ENCODE data around the gene EXOSC7.

Gene EXOSC7

GRCh38 chr3:44993471-44994205 lies 17.6 kb downstream of the EXOSC7 start:
- DNase-seq: no peak

- no peak for DNase-seq
Measured at GRCh38 chr3:44995142-44995770, 19.2 kb downstream of the EXOSC7 start.

GRCh38 chr3:44996556-44996969 lies 20.5 kb downstream of the EXOSC7 start:
- DNase-seq: no peak

GRCh38 chr3:44999782-45000181 lies 23.7 kb downstream of the EXOSC7 start:
- no peak for DNase-seq

GRCh38 chr3:45000823-45001222 lies 24.8 kb downstream of the EXOSC7 start:
- DNase-seq: no peak

- DNase-seq: no peak
Measured at GRCh38 chr3:45001738-45002137, 25.7 kb downstream of the EXOSC7 start.

GRCh38 chr3:45002139-45002660 lies 26.2 kb downstream of the EXOSC7 start:
- no peak for DNase-seq

GRCh38 chr3:45002720-45003119 lies 26.7 kb downstream of the EXOSC7 start:
- DNase-seq: no peak

GRCh38 chr3:45003406-45003805 lies 27.4 kb downstream of the EXOSC7 start:
- no peak for DNase-seq

GRCh38 chr3:45003859-45004258 lies 27.8 kb downstream of the EXOSC7 start:
- DNase-seq: no peak

- DNase-seq: no peak
Measured at GRCh38 chr3:45007091-45007490, 31.0 kb downstream of the EXOSC7 start.

- DNase-seq: no peak
Measured at GRCh38 chr3:45008117-45008516, 32.1 kb downstream of the EXOSC7 start.

GRCh38 chr3:45009868-45010267 lies 33.8 kb downstream of the EXOSC7 start:
- DNase-seq: no peak

GRCh38 chr3:45010811-45011333 lies 34.8 kb downstream of the EXOSC7 start:
- DNase-seq: no peak

- DNase-seq: no peak
Measured at GRCh38 chr3:45011756-45012508, 35.9 kb downstream of the EXOSC7 start.

GRCh38 chr3:45012577-45012976 lies 36.5 kb downstream of the EXOSC7 start:
- DNase-seq: no peak

GRCh38 chr3:45016916-45017315 lies 40.9 kb downstream of the EXOSC7 start:
- no peak for DNase-seq

GRCh38 chr3:45017821-45018220 lies 41.8 kb downstream of the EXOSC7 start:
- DNase-seq: no peak

GRCh38 chr3:45020534-45020933 lies 44.5 kb downstream of the EXOSC7 start:
- no peak for DNase-seq

GRCh38 chr3:45021524-45022297 lies 45.7 kb downstream of the EXOSC7 start:
- DNase-seq: no peak

GRCh38 chr3:45023675-45024074 lies 47.6 kb downstream of the EXOSC7 start:
- DNase-seq: no peak

- DNase-seq: no peak
Measured at GRCh38 chr3:45024542-45025255, 48.7 kb downstream of the EXOSC7 start.

All from activated gamma-delta T cell (primary cell).